Breast epithelium (tissue), 4 donors: ENCODE results near the gene MAP2K4. TPM values are rescaled to one million over a fixed set of nuclear protein-coding genes. Genes with fewer than 3 reads are reported as not detected.

Experiments used
- DNase-seq, 2 donors: peaks; one replicate each; pipeline ENCODE4 v3.0.0-alpha.2; 2019; ENCODE audit warnings: low spot score in 2 of 2
- H3K27ac ChIP-seq, 2 donors: fragments of 200-600 bp; sonication (generic) in 1 of 2; one replicate each; pipeline ENCODE4 v1.5.1; 2016 to 2019; ENCODE audit warnings: mild to moderate bottlenecking in 1 of 2
- H3K27me3 ChIP-seq, 2 donors: fragments of 200-600 bp; sonication (generic) in 1 of 2; one replicate each; pipeline versions ENCODE4 v1.5.1 to v1.6.0; 2017 to 2019; ENCODE audit warnings: control low read depth in 1 of 2, mild to moderate bottlenecking in 1 of 2
- H3K36me3 ChIP-seq: fragments of 200-600 bp; one replicate; pipeline ENCODE4 v1.5.1; 2019
- H3K4me1 ChIP-seq, 2 donors: fragments of 200-600 bp; sonication (generic); one replicate each; pipeline ENCODE4 v1.5.1; 2016 to 2019; ENCODE audit warnings: control low read depth in 1 of 2
- H3K4me3 ChIP-seq, 3 donors: fragments of 200-600 bp; sonication (generic); 1 replicate in 2 of 3; 2 replicates in 1 of 3; pipeline ENCODE4 v1.5.1; 2016 to 2019; ENCODE audit warnings: mild to moderate bottlenecking in 3 of 3, moderate library complexity in 2 of 3
- H3K9me3 ChIP-seq, 2 donors: fragments of 200-600 bp; sonication (generic) in 1 of 2; one replicate each; pipeline ENCODE4 v1.5.1; 2016 to 2019; ENCODE audit warnings: control low read depth in 1 of 2
- POLR2A ChIP-seq: fragments of 450-650 bp; IDR thresholded peaks from one replicate; pipeline ENCODE4 v1.6.1; 2016; ENCODE audit warnings: antibody characterized with exemption, mild to moderate bottlenecking, moderate library complexity
- POLR2AphosphoS5 ChIP-seq, 3 donors: sonication (generic); formaldehyde crosslinking; IDR thresholded peaks; one replicate each; pipeline ENCODE4 v1.6.1; 2017; ENCODE audit warnings: antibody characterized with exemption in 3 of 3
- intact Hi-C: fragments of 100-400 bp; cut with DNase I; formaldehyde crosslinking; loops from one replicate; pipeline ENCODE4 v1.15.1; 2023; ENCODE audit warnings: low total_unique reads
- total RNA-seq, 3 donors: library from RNA; depleted of rRNA; stranded (reverse); fragments of >200 nt; gene quantifications; one replicate each; pipeline ENCODE4 v1.1.0, GENCODE V29; 2016
- TF ChIP-seq, protein P1 (sequence below), 3 donors: fragments of 450-650 bp; IDR thresholded peaks; one replicate each; pipeline ENCODE4 v1.5.1; 2016 to 2017; ENCODE audit warnings: antibody characterized with exemption in 3 of 3, mild to moderate bottlenecking in 3 of 3, moderate library complexity in 3 of 3

Gene MAP2K4
- total RNA-seq, 3 donors from 2014 or later: 23.2 to 47.6 (median 38.7) TPM

GRCh38 chr17:12022310-12022709 is 1.6 kb downstream of the MAP2K4 start:
- TF ChIP-seq, protein P1, sequence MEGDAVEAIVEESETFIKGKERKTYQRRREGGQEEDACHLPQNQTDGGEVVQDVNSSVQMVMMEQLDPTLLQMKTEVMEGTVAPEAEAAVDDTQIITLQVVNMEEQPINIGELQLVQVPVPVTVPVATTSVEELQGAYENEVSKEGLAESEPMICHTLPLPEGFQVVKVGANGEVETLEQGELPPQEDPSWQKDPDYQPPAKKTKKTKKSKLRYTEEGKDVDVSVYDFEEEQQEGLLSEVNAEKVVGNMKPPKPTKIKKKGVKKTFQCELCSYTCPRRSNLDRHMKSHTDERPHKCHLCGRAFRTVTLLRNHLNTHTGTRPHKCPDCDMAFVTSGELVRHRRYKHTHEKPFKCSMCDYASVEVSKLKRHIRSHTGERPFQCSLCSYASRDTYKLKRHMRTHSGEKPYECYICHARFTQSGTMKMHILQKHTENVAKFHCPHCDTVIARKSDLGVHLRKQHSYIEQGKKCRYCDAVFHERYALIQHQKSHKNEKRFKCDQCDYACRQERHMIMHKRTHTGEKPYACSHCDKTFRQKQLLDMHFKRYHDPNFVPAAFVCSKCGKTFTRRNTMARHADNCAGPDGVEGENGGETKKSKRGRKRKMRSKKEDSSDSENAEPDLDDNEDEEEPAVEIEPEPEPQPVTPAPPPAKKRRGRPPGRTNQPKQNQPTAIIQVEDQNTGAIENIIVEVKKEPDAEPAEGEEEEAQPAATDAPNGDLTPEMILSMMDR (IDR thresholded peaks at IDR 0.05): no peak
- TF ChIP-seq POLR2A (no peak), POLR2AphosphoS5 (IDR thresholded peaks at IDR 0.05) (no peak)
- H3K27me3 ChIP-seq: no peaks in the 10 kb centered on the region
- peak overlapping the region in 1 of 2 donors; percentile 6 for H3K27ac ChIP-seq
- H3K36me3 ChIP-seq: no peaks in the 10 kb centered on the region
- H3K4me1 ChIP-seq: peaks cover 0 to 5% of the 10 kb centered on the region in 2 donors
- no peaks in the 10 kb centered on the region for H3K9me3 ChIP-seq
- H3K4me3 ChIP-seq: peak overlapping the region in 2 of 3 donors; percentile 96 to 100
- intact Hi-C loops: no loop called here
- no peak for DNase-seq

- Histone ChIP-seq H3K4me3 (no peak overlapping the region), H3K27ac (peak overlapping the region; percentile 22 to 40), H3K27me3 (no peaks in the 10 kb centered on the region), H3K4me1 (peaks cover 0 to 5% of the 10 kb centered on the region in 2 donors), H3K36me3 (no peaks in the 10 kb centered on the region), H3K9me3 (no peaks in the 10 kb centered on the region)
- TF ChIP-seq, protein P1 (IDR thresholded peaks at IDR 0.05): no peak
- TF ChIP-seq POLR2A: no peak
- no peak for TF ChIP-seq POLR2AphosphoS5 (IDR thresholded peaks at IDR 0.05)
- intact Hi-C loops: no loop called here
- no peak for DNase-seq
Observed at GRCh38 chr17:12024327-12024726, 3.6 kb downstream of the MAP2K4 start.

- Histone ChIP-seq H3K4me3 (no peak overlapping the region), H3K27ac (no peak overlapping the region), H3K27me3 (no peaks in the 10 kb centered on the region), H3K4me1 (peaks cover 0 to 8% of the 10 kb centered on the region in 2 donors), H3K9me3 (no peaks in the 10 kb centered on the region), H3K36me3 (peaks cover 6% of the 10 kb centered on the region)
- TF ChIP-seq POLR2A (no peak), POLR2AphosphoS5 (IDR thresholded peaks at IDR 0.05) (no peak)
- TF ChIP-seq, protein P1 (IDR thresholded peaks at IDR 0.05): no peak
- intact Hi-C loops: loop anchor here (5.0 kb wide), 1 partner anchor 1225 kb away; the partner anchor contains the start of gene TMEM238L
- DNase-seq: no peak
Observed at GRCh38 chr17:12027658-12028057, 7.0 kb downstream of the MAP2K4 start.

- H3K4me1 ChIP-seq: peaks cover 0 to 8% of the 10 kb centered on the region in 2 donors
- peaks cover 6% of the 10 kb centered on the region for H3K36me3 ChIP-seq
- intact Hi-C loops: loop anchor here (5.0 kb wide), 1 partner anchor 1226 kb away; the partner anchor contains the start of gene TMEM238L
- no peaks in the 10 kb centered on the region for H3K9me3 ChIP-seq
- TF ChIP-seq, protein P1 (IDR thresholded peaks at IDR 0.05): no peak
- TF ChIP-seq POLR2AphosphoS5 (IDR thresholded peaks at IDR 0.05): no peak
- H3K27ac ChIP-seq: no peak overlapping the region
- no peak for DNase-seq
- no peak overlapping the region for H3K4me3 ChIP-seq
- H3K27me3 ChIP-seq: no peaks in the 10 kb centered on the region
Observed at GRCh38 chr17:12028611-12029010, 7.9 kb downstream of the MAP2K4 start.

- intact Hi-C loops: no loop called here
- TF ChIP-seq, protein P1 (IDR thresholded peaks at IDR 0.05): no peak
- TF ChIP-seq POLR2A (no peak), POLR2AphosphoS5 (IDR thresholded peaks at IDR 0.05) (no peak)
- Histone ChIP-seq H3K36me3 (peaks cover 6% of the 10 kb centered on the region), H3K27me3 (no peaks in the 10 kb centered on the region), H3K4me3 (no peak overlapping the region), H3K4me1 (peaks cover 0 to 8% of the 10 kb centered on the region in 2 donors), H3K27ac (no peak overlapping the region), H3K9me3 (no peaks in the 10 kb centered on the region)
- DNase-seq: no peak
Observed at GRCh38 chr17:12034538-12034937, 13.9 kb downstream of the MAP2K4 start.
